Ishikawa (cell line): ENCODE data around the gene HSPA5.

Experiments
- CEBPB ChIP-seq: IDR thresholded peaks from 2 replicates; pipeline ENCODE4 v1.6.1; 2012
- CREB1 ChIP-seq: IDR thresholded peaks from 2 replicates; pipeline ENCODE4 v1.6.1; 2012; ENCODE audit warnings: low read depth
- EGR1 ChIP-seq: IDR thresholded peaks from 2 replicates; pipeline ENCODE4 v1.6.1; 2012
- EP300 ChIP-seq: IDR thresholded peaks from 2 replicates; pipeline ENCODE4 v1.6.1; 2012; ENCODE audit warnings: borderline replicate concordance
- FOXM1 ChIP-seq: IDR thresholded peaks from 2 replicates; pipeline ENCODE4 v1.6.1; 2012; ENCODE audit warnings: low read depth, borderline replicate concordance
- NFIC ChIP-seq: IDR thresholded peaks from 2 replicates; pipeline ENCODE4 v1.6.1; 2012
- RAD21 ChIP-seq: IDR thresholded peaks from 2 replicates; pipeline ENCODE4 v1.6.1; 2012; ENCODE audit warnings: low read depth
- REST ChIP-seq: IDR thresholded peaks from 2 replicates; pipeline ENCODE4 v1.6.1; 2012; ENCODE audit warnings: low read depth, mild to moderate bottlenecking
- TAF1 ChIP-seq: IDR thresholded peaks from 2 replicates; pipeline ENCODE4 v1.6.1; 2012; ENCODE audit warnings: low read depth, mild to moderate bottlenecking
- TCF12 ChIP-seq: IDR thresholded peaks from 2 replicates; pipeline ENCODE4 v1.6.1; 2012; ENCODE audit warnings: low read depth
- TEAD4 ChIP-seq: IDR thresholded peaks from 2 replicates; pipeline ENCODE4 v1.6.1; 2012
- USF1 ChIP-seq: IDR thresholded peaks from 2 replicates; pipeline ENCODE4 v1.6.1; 2012
- YY1 ChIP-seq: IDR thresholded peaks from 2 replicates; pipeline ENCODE4 v1.6.1; 2012; ENCODE audit warnings: low read depth
- ZBTB7A ChIP-seq: IDR thresholded peaks from 2 replicates; pipeline ENCODE4 v1.6.1; 2012; ENCODE audit warnings: low read depth
- TF ChIP-seq, protein P1 (sequence below): IDR thresholded peaks from 2 replicates; pipeline ENCODE4 v1.6.1; 2012

HSPA5 gene

DNA sequence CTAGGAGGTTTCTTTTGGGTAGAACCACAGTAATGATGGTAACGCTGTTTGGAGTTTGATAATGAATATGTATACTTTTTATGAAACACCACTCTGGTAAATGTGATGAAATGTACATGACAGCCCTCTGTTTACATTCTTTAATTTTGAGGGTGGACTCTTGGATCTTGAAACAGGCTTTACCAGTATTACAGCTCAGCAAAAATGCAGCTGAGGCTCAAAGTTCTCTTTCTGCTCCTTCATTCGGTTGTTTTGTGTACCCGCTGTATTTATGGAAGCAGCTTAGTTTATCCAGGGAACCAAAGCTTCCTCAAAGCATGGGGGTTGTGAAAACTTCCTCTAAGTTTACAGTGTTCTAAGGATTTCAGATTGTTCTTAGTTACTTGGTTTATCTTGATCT, 31.6 kb upstream of the HSPA5 start:
- no peak for TF ChIP-seq TEAD4
- no peak for TF ChIP-seq ZBTB7A
- TF ChIP-seq, protein P1, sequence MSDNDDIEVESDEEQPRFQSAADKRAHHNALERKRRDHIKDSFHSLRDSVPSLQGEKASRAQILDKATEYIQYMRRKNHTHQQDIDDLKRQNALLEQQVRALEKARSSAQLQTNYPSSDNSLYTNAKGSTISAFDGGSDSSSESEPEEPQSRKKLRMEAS: no peak

- TF ChIP-seq EP300 (no peak), RAD21 (no peak), NFIC (no peak), CREB1 (no peak), TEAD4 (no peak), TCF12 (no peak), USF1 (no peak), REST (no peak), ZBTB7A (no peak), CEBPB (no peak), TAF1 (no peak), YY1 (no peak), FOXM1 (no peak), EGR1 (no peak)
- TF ChIP-seq, protein P1: no peak
Measured at GRCh38 chr9:125271081-125271480, 29.9 kb upstream of the HSPA5 start.

- TF ChIP-seq EP300 (no peak), RAD21 (no peak), USF1 (no peak), YY1 (no peak), FOXM1 (no peak), NFIC (no peak), CEBPB (no peak), EGR1 (no peak), TAF1 (no peak), REST (no peak), CREB1 (no peak)
- TF ChIP-seq, protein P1: no peak
Measured at GRCh38 chr9:125269014-125269397, 27.9 kb upstream of the HSPA5 start.

GRCh38 chr9:125268394-125269013, 27.4 kb upstream of the HSPA5 start:
- TF ChIP-seq EP300 (no peak), EGR1 (no peak), CEBPB (no peak), YY1 (no peak), CREB1 (no peak), TCF12 (no peak), TAF1 (no peak), USF1 (no peak), NFIC (no peak), RAD21 (no peak), ZBTB7A (no peak), REST (no peak), TEAD4 (no peak), FOXM1 (no peak)
- TF ChIP-seq, protein P1: no peak
